GM12878 (cell line): ENCODE results near the gene FAM174A. TPM values are rescaled to one million over a fixed set of nuclear protein-coding genes. Genes with fewer than 3 reads are reported as not detected.

Experiments
- ATAC-seq: fragments of 200-7000 bp; cut with Tn5 transposase; 3 replicates; pipeline ENCODE4 v1.9.1; 2020; ENCODE audit warnings: mild to moderate bottlenecking, moderate library complexity
- BruUV-seq: library from RNA; stranded (reverse); fragments of 400-500 nt; replicated peaks from 2 replicates; lab custom pipeline; 2021; lab: Mats Ljungman, UMichigan
- CTCF ChIA-PET: fragments of 300-600 bp; sonication (Branson Sonifier 250); formaldehyde crosslinking; extraction: SDS; loops from one replicate; lab custom pipeline; 2021; ENCODE audit warnings: inconsistent platforms; lab: Yijun Ruan, JAX
- POLR2A ChIA-PET: fragments of 350-600 bp; formaldehyde crosslinking; extraction: SDS; loops from one replicate; lab custom pipeline; 2021; ENCODE audit warnings: inconsistent platforms; lab: Charles Lee
- RAD21 ChIA-PET: fragments of 300-600 bp; sonication (Branson Sonifier 250); formaldehyde crosslinking; loops from one replicate; lab custom pipeline; 2023; ENCODE audit warnings: antibody characterized with exemption; ENCODE audit not compliant: unreplicated experiment; lab: Charles Lee
- SMC1A ChIA-PET: fragments of 300-600 bp; sonication (Branson Sonifier 250); formaldehyde crosslinking; loops from one replicate; lab custom pipeline; 2023; ENCODE audit not compliant: unreplicated experiment, uncharacterized antibody; lab: Charles Lee
- DNase-seq: peaks from one replicate; pipeline ENCODE4 v3.0.0-alpha.2; 2011; ENCODE audit warnings: low read depth, low spot score
- FAIRE-seq: peaks from 3 replicates; lab custom pipeline; 2011; peaks lifted over from hg19 to GRCh38; lab: Jason Lieb, UNC
- H2AFZ ChIP-seq: 2 replicates; pipeline ENCODE4 v1.6.0; 2011; ENCODE audit warnings: low read depth, low read length, control low read depth; ENCODE audit not compliant: control insufficient read depth
- H3K27ac ChIP-seq: 2 replicates; pipeline ENCODE4 v1.5.1; 2011; ENCODE audit warnings: control low read depth; ENCODE audit not compliant: control insufficient read depth, insufficient read depth
- H3K27me3 ChIP-seq, 2 experiments: replicated peaks in 1 of 2; 2 replicates each; pipeline versions ENCODE4 v1.6.0 to v1.6.1; 2011; ENCODE audit warnings: low read length in 1 of 2; ENCODE audit not compliant: control insufficient read depth in 2 of 2, insufficient read depth in 2 of 2
- H3K36me3 ChIP-seq, 2 experiments: 2 replicates each; pipeline ENCODE4 v1.5.1; 2011; ENCODE audit warnings: low read length in 1 of 2; ENCODE audit not compliant: control insufficient read depth in 2 of 2, insufficient read depth in 2 of 2
- H3K4me1 ChIP-seq: 2 replicates; pipeline ENCODE4 v1.6.1; 2011; ENCODE audit warnings: mild to moderate bottlenecking, low read length, moderate library complexity, mixed read lengths; ENCODE audit not compliant: control insufficient read depth, insufficient read depth
- H3K4me2 ChIP-seq: 2 replicates; pipeline ENCODE4 v1.6.0; 2011; ENCODE audit warnings: control low read depth; ENCODE audit not compliant: control insufficient read depth, insufficient read depth
- H3K4me3 ChIP-seq: fragments of 200-600 bp; sonication (generic); 2 replicates; pipeline ENCODE4 v1.5.1; 2016
- H3K79me2 ChIP-seq: 2 replicates; pipeline ENCODE4 v1.6.0; 2011; ENCODE audit warnings: low read length; ENCODE audit not compliant: control insufficient read depth, insufficient read depth
- H3K9ac ChIP-seq: 2 replicates; pipeline ENCODE4 v1.8.0; 2011; ENCODE audit warnings: low read length, control low read depth, mixed read lengths; ENCODE audit not compliant: control insufficient read depth, insufficient read depth
- H3K9me3 ChIP-seq: replicated peaks from 3 replicates; pipeline ENCODE4 v1.5.1; 2011; ENCODE audit warnings: mild to moderate bottlenecking, low read length; ENCODE audit not compliant: control insufficient read depth, insufficient read depth
- H4K20me1 ChIP-seq: 2 replicates; pipeline ENCODE4 v1.6.0; 2011; ENCODE audit not compliant: control insufficient read depth, insufficient read depth
- BCL11A ChIP-seq: IDR thresholded peaks from 2 replicates; pipeline ENCODE4 v1.6.1; 2011; ENCODE audit warnings: low read depth, low read length
- ETV6 ChIP-seq, 2 experiments: fragments of 450-650 bp in 1 of 2; IDR thresholded peaks in 1 of 2; conservative IDR thresholded peaks in 1 of 2; 2 replicates each; pipeline ENCODE4 v1.6.1; 2014; ENCODE audit warnings: antibody characterized with exemption in 1 of 2, borderline replicate concordance in 1 of 2, low read depth in 1 of 2, mild to moderate bottlenecking in 1 of 2, moderate library complexity in 1 of 2
- KAT2A ChIP-seq: conservative IDR thresholded peaks from 2 replicates; pipeline ENCODE4 v1.6.1; 2011; ENCODE audit warnings: low read depth, low read length; ENCODE audit not compliant: control insufficient read depth
- KLF5 ChIP-seq: fragments of 450-650 bp; IDR thresholded peaks from 2 replicates; pipeline ENCODE4 v1.6.1; 2014; ENCODE audit warnings: mild to moderate bottlenecking; ENCODE audit not compliant: partially characterized antibody
- NFYB ChIP-seq: IDR thresholded peaks from 2 replicates; pipeline ENCODE4 v1.6.1; 2011; ENCODE audit warnings: low read depth, mild to moderate bottlenecking, low read length, improper control_type of control experiment, moderate library complexity; ENCODE audit not compliant: insufficient read depth
- POLR2AphosphoS5 ChIP-seq: IDR thresholded peaks from 2 replicates; pipeline ENCODE4 v1.6.1; 2011; ENCODE audit warnings: mild to moderate bottlenecking, low read length, inconsistent platforms
- WGBS: methylation state at CpG from one replicate; pipeline ENCODE4 v1.1.6; 2016; ENCODE audit warnings: low lambda C conversion rate; ENCODE audit not compliant: insufficient replicate concordance, insufficient coverage; ENCODE audit errors: missing lambda C conversion rate; 5-methylcytosine and 5-hydroxymethylcytosine counted together
- in situ Hi-C: fragments of 300-500 bp; cut with MboI; formaldehyde crosslinking; loops from 9 replicates; pipeline ENCODE4 v1.14.3; 2018; ENCODE audit warnings: mixed read lengths
- intact Hi-C: fragments of 100-400 bp; cut with micrococcal nuclease; formaldehyde crosslinking; loops from one replicate; pipeline ENCODE4 v1.14.2; 2022; ENCODE audit not compliant: unreplicated experiment
- polyA plus RNA-seq, 11 experiments: library from polyadenylated mRNA; depleted of rRNA in 4 of 11; unstranded in 6 of 11; stranded (reverse) in 5 of 11; fragments of >200 nt; fragmentation: Nextera tagmentation in 4 of 11; fragmentation: Illumina TruSeq in 1 of 11; extraction: Ambion mirVana in 4 of 11; extraction: Trizol in 1 of 11; gene quantifications; 1 replicate in 1 of 11; 2 replicates in 10 of 11; pipeline versions ENCODE4 v1.2.1 to v1.2.3, GENCODE V29; 2011 to 2016; ENCODE audit warnings: inconsistent platforms in 2 of 11, missing spikeins in 2 of 11, low read depth in 1 of 11
- total RNA-seq, 4 experiments: library from RNA; depleted of rRNA in 3 of 4; stranded (reverse); fragments of >200 nt in 3 of 4; fragmentation: Illumina TruSeq in 1 of 4; extraction: Trizol in 1 of 4; gene quantifications; 2 replicates each; pipeline versions ENCODE4 v1.2.1 to v1.2.3, GENCODE V29; 2013 to 2021
- TF ChIP-seq, protein P1 (sequence below): IDR thresholded peaks from 2 replicates; pipeline ENCODE4 v1.6.1; 2011; ENCODE audit warnings: mild to moderate bottlenecking, low read depth, low read length, moderate library complexity; ENCODE audit not compliant: insufficient replicate concordance
- TF ChIP-seq, protein P2 (sequence below): IDR thresholded peaks from 2 replicates; pipeline ENCODE4 v1.6.1; 2011; ENCODE audit warnings: low read depth, mild to moderate bottlenecking, low read length, moderate library complexity, borderline replicate concordance; ENCODE audit errors: extremely low read depth

The FAM174A gene
- total and polyA plus RNA-seq, 10 of the 15 experiments (the other 5 are each of a cell fraction or from before 2014, with no cell fraction given): 1.4 to 12.1 (median 6.0) TPM

DNA sequence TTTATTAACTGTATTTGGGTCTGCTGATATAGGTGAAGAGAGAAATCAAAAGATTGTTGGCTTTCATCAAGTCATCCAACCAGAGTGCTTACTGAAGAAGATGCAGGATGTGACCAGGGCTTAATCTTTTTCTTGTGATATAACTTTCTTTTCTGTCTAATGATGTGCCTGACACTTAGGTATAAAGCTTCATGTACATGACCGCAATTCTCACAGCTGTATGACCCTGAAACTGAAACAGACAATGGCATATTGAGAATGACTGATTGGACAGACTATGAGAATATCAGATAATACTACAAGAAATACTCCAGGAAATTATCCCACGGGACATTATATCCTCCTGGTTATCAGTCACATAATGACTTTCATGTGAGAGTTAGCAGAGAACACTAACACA, 32.5 kb upstream of the FAM174A start:
- Histone ChIP-seq H2AFZ (no peak overlapping the region), H3K9ac (no peak overlapping the region), H4K20me1 (no peaks in the 10 kb centered on the region), H3K4me1 (no peaks in the 10 kb centered on the region), H3K36me3 (no peaks in the 10 kb centered on the region), H3K27me3 (no peaks in the 10 kb centered on the region), H3K27ac (no peak overlapping the region), H3K4me3 (no peak overlapping the region), H3K9me3 (no peaks in the 10 kb centered on the region), H3K79me2 (no peaks in the 10 kb centered on the region), H3K4me2 (no peak overlapping the region)
- FAIRE-seq: no peak
- ChIA-PET POLR2A (no interaction called here), SMC1A (no interaction called here), RAD21 (no interaction called here), CTCF (no interaction called here)
- in situ Hi-C loops: no loop called here
- WGBS: 66% methylated on average over 2 of the region's 2 CpGs
- DNase-seq: no peak
- TF ChIP-seq KAT2A: no peak
- TF ChIP-seq, protein P1, sequence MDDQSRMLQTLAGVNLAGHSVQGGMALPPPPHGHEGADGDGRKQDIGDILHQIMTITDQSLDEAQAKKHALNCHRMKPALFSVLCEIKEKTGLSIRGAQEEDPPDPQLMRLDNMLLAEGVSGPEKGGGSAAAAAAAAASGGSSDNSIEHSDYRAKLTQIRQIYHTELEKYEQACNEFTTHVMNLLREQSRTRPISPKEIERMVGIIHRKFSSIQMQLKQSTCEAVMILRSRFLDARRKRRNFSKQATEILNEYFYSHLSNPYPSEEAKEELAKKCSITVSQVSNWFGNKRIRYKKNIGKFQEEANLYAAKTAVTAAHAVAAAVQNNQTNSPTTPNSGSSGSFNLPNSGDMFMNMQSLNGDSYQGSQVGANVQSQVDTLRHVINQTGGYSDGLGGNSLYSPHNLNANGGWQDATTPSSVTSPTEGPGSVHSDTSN: no peak
- no peak for TF ChIP-seq BCL11A
- TF ChIP-seq POLR2AphosphoS5: no peak
- TF ChIP-seq, protein P2, sequence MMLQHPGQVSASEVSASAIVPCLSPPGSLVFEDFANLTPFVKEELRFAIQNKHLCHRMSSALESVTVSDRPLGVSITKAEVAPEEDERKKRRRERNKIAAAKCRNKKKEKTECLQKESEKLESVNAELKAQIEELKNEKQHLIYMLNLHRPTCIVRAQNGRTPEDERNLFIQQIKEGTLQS: no peak
- TF ChIP-seq ETV6 (conservative IDR thresholded peaks at IDR 0.05 in 1 of 2, IDR thresholded peaks at IDR 0.05 in 1 of 2; ENCODE audit: borderline replicate concordance in 1 of 2, low read depth in 1 of 2): no peak
- no peak for TF ChIP-seq NFYB
- no peak for TF ChIP-seq KLF5
- no peak for ATAC-seq
- intact Hi-C loops: no loop called here
- BruUV-seq: no TSS peak
